ENCODE results near the gene MYO3B. TPM values are rescaled to one million over a fixed set of nuclear protein-coding genes. Genes with fewer than 3 reads are reported as not detected.
A peak's percentile ranks its signal among the peaks of the same experiment; 100 is the strongest.

The MYO3B gene
- total RNA-seq, 1 experiment from 2014 or later: 0.04 TPM

- peak overlapping the region; percentile 97 for H3K27ac ChIP-seq
- no peaks in the 10 kb centered on the region for H3K9me3 ChIP-seq (replicated peaks)
- peaks cover 28% of the 10 kb centered on the region for H3K4me1 ChIP-seq
- H3K27me3 ChIP-seq: no peaks in the 10 kb centered on the region
- no peaks in the 10 kb centered on the region for H3K36me3 ChIP-seq
- peak overlapping the region; percentile 69 for H3K4me3 ChIP-seq
- DNase-seq: peak; percentile 91 to 96
Measured at GRCh38 chr2:170695521-170696410, 517.8 kb downstream of the MYO3B start.

GRCh38 chr2:170696948-170697347 is 519.0 kb downstream of the MYO3B start:
- Histone ChIP-seq H3K4me3 (no peak overlapping the region), H3K4me1 (peaks cover 18% of the 10 kb centered on the region), H3K27ac (peak overlapping the region; percentile 97; the same call in 1 of the 2 replicates), H3K27me3 (no peaks in the 10 kb centered on the region), H3K36me3 (no peaks in the 10 kb centered on the region), H3K9me3 (replicated peaks) (no peaks in the 10 kb centered on the region)
- no peak for DNase-seq

GRCh38 chr2:170701011-170701410 is 523.1 kb downstream of the MYO3B start:
- no peaks in the 10 kb centered on the region for H3K36me3 ChIP-seq
- peaks cover 11% of the 10 kb centered on the region for H3K4me1 ChIP-seq
- no peak overlapping the region for H3K27ac ChIP-seq
- no peak for DNase-seq
- no peak overlapping the region for H3K4me3 ChIP-seq
- H3K27me3 ChIP-seq: no peaks in the 10 kb centered on the region
- no peaks in the 10 kb centered on the region for H3K9me3 ChIP-seq (replicated peaks)

- Histone ChIP-seq H3K27me3 (no peaks in the 10 kb centered on the region), H3K9me3 (replicated peaks) (no peaks in the 10 kb centered on the region), H3K4me1 (no peaks in the 10 kb centered on the region), H3K4me3 (no peak overlapping the region), H3K36me3 (no peaks in the 10 kb centered on the region), H3K27ac (no peak overlapping the region)
- no peak for DNase-seq
Measured at GRCh38 chr2:170703776-170704476, 526.0 kb downstream of the MYO3B start.
